Measurements from ENCODE around the gene EPB41L2. TPM values are rescaled to one million over a fixed set of nuclear protein-coding genes. Genes with fewer than 3 reads are reported as not detected.

The EPB41L2 gene
- total RNA-seq, 1 donor from 2014 or later = 17.7 TPM

- H3K9me3 Mint-ChIP-seq = no peaks in the 10 kb centered on the region
- no peaks in the 10 kb centered on the region for H3K36me3 Mint-ChIP-seq (ENCODE audit: low read depth)
- no peak overlapping the region for H3K4me3 Mint-ChIP-seq
- H3K4me1 Mint-ChIP-seq (ENCODE audit: low read depth) = peaks cover 10% of the 10 kb centered on the region
- H3K27ac Mint-ChIP-seq = no peak overlapping the region
- intact Hi-C loops (cut with micrococcal nuclease) = no loop called here
- H3K27me3 Mint-ChIP-seq (ENCODE audit: insufficient read depth) = peaks cover 11% of the 10 kb centered on the region
- DNase-seq (ENCODE audit: low spot score) = no peak
Measured at GRCh38 chr6:130908958-130909357, 154.1 kb downstream of the EPB41L2 start.

- intact Hi-C loops (cut with micrococcal nuclease) = no loop called here
- no peaks in the 10 kb centered on the region for H3K9me3 Mint-ChIP-seq
- no peaks in the 10 kb centered on the region for H3K36me3 Mint-ChIP-seq (ENCODE audit: low read depth)
- no peak overlapping the region for H3K27ac Mint-ChIP-seq
- DNase-seq (ENCODE audit: low spot score) = no peak
- peaks cover 9% of the 10 kb centered on the region for H3K27me3 Mint-ChIP-seq (ENCODE audit: insufficient read depth)
- no peak overlapping the region for H3K4me3 Mint-ChIP-seq
- peaks cover 8% of the 10 kb centered on the region for H3K4me1 Mint-ChIP-seq (ENCODE audit: low read depth)
Measured at GRCh38 chr6:130908188-130908587, 154.9 kb downstream of the EPB41L2 start.

- no peak for DNase-seq (ENCODE audit: low spot score)
- intact Hi-C loops (cut with micrococcal nuclease) = no loop called here
- Mint-ChIP-seq H3K4me1 (ENCODE audit: low read depth) (peaks cover 3% of the 10 kb centered on the region), H3K27ac (no peak overlapping the region), H3K9me3 (no peaks in the 10 kb centered on the region), H3K27me3 (ENCODE audit: insufficient read depth) (peaks cover 6% of the 10 kb centered on the region), H3K36me3 (ENCODE audit: low read depth) (no peaks in the 10 kb centered on the region), H3K4me3 (no peak overlapping the region)
Measured at GRCh38 chr6:130907687-130908086, 155.4 kb downstream of the EPB41L2 start.

- Mint-ChIP-seq H3K27ac (no peak overlapping the region), H3K4me3 (no peak overlapping the region), H3K36me3 (ENCODE audit: low read depth) (no peaks in the 10 kb centered on the region), H3K27me3 (ENCODE audit: insufficient read depth) (peaks cover 4% of the 10 kb centered on the region), H3K4me1 (ENCODE audit: low read depth) (no peaks in the 10 kb centered on the region), H3K9me3 (no peaks in the 10 kb centered on the region)
- DNase-seq (ENCODE audit: low spot score) = no peak
- intact Hi-C loops (cut with micrococcal nuclease) = no loop called here
Measured at GRCh38 chr6:130906736-130907381, 156.2 kb downstream of the EPB41L2 start.

GRCh38 chr6:130903602-130904001, 159.4 kb downstream of the EPB41L2 start:
- H3K36me3 Mint-ChIP-seq (ENCODE audit: low read depth) = no peaks in the 10 kb centered on the region
- no peak overlapping the region for H3K4me3 Mint-ChIP-seq
- intact Hi-C loops (cut with micrococcal nuclease) = no loop called here
- no peak for DNase-seq (ENCODE audit: low spot score)
- no peaks in the 10 kb centered on the region for H3K27me3 Mint-ChIP-seq (ENCODE audit: insufficient read depth)
- no peak overlapping the region for H3K27ac Mint-ChIP-seq
- no peaks in the 10 kb centered on the region for H3K9me3 Mint-ChIP-seq
- no peaks in the 10 kb centered on the region for H3K4me1 Mint-ChIP-seq (ENCODE audit: low read depth)

GRCh38 chr6:130903007-130903406, 160.0 kb downstream of the EPB41L2 start:
- no peaks in the 10 kb centered on the region for H3K9me3 Mint-ChIP-seq
- no peaks in the 10 kb centered on the region for H3K4me1 Mint-ChIP-seq (ENCODE audit: low read depth)
- H3K27me3 Mint-ChIP-seq (ENCODE audit: insufficient read depth) = no peaks in the 10 kb centered on the region
- no peak for DNase-seq (ENCODE audit: low spot score)
- intact Hi-C loops (cut with micrococcal nuclease) = no loop called here
- H3K27ac Mint-ChIP-seq = no peak overlapping the region
- H3K4me3 Mint-ChIP-seq = no peak overlapping the region
- H3K36me3 Mint-ChIP-seq (ENCODE audit: low read depth) = no peaks in the 10 kb centered on the region

GRCh38 chr6:130900913-130901312, 162.1 kb downstream of the EPB41L2 start:
- no peak overlapping the region for H3K4me3 Mint-ChIP-seq
- intact Hi-C loops (cut with micrococcal nuclease) = no loop called here
- H3K9me3 Mint-ChIP-seq = no peaks in the 10 kb centered on the region
- DNase-seq (ENCODE audit: low spot score) = no peak
- no peaks in the 10 kb centered on the region for H3K36me3 Mint-ChIP-seq (ENCODE audit: low read depth)
- H3K27ac Mint-ChIP-seq = no peak overlapping the region
- H3K4me1 Mint-ChIP-seq (ENCODE audit: low read depth) = no peaks in the 10 kb centered on the region
- H3K27me3 Mint-ChIP-seq (ENCODE audit: insufficient read depth) = no peaks in the 10 kb centered on the region

GRCh38 chr6:130896249-130896648, 166.8 kb downstream of the EPB41L2 start:
- H3K36me3 Mint-ChIP-seq (ENCODE audit: low read depth) = no peaks in the 10 kb centered on the region
- H3K4me3 Mint-ChIP-seq = no peak overlapping the region
- no peaks in the 10 kb centered on the region for H3K9me3 Mint-ChIP-seq
- no peak for DNase-seq (ENCODE audit: low spot score)
- H3K27me3 Mint-ChIP-seq (ENCODE audit: insufficient read depth) = no peaks in the 10 kb centered on the region
- H3K27ac Mint-ChIP-seq = no peak overlapping the region
- intact Hi-C loops (cut with micrococcal nuclease) = no loop called here
- H3K4me1 Mint-ChIP-seq (ENCODE audit: low read depth) = no peaks in the 10 kb centered on the region

GRCh38 chr6:130895516-130895915, 167.5 kb downstream of the EPB41L2 start:
- intact Hi-C loops (cut with micrococcal nuclease) = no loop called here
- H3K27ac Mint-ChIP-seq = no peak overlapping the region
- no peak overlapping the region for H3K4me3 Mint-ChIP-seq
- no peaks in the 10 kb centered on the region for H3K9me3 Mint-ChIP-seq
- H3K36me3 Mint-ChIP-seq (ENCODE audit: low read depth) = no peaks in the 10 kb centered on the region
- no peaks in the 10 kb centered on the region for H3K4me1 Mint-ChIP-seq (ENCODE audit: low read depth)
- H3K27me3 Mint-ChIP-seq (ENCODE audit: insufficient read depth) = no peaks in the 10 kb centered on the region
- DNase-seq (ENCODE audit: low spot score) = no peak

GRCh38 chr6:130893766-130894165, 169.3 kb downstream of the EPB41L2 start:
- no peaks in the 10 kb centered on the region for H3K27me3 Mint-ChIP-seq (ENCODE audit: insufficient read depth)
- no peak overlapping the region for H3K27ac Mint-ChIP-seq
- intact Hi-C loops (cut with micrococcal nuclease) = no loop called here
- H3K4me3 Mint-ChIP-seq = no peak overlapping the region
- H3K4me1 Mint-ChIP-seq (ENCODE audit: low read depth) = no peaks in the 10 kb centered on the region
- H3K36me3 Mint-ChIP-seq (ENCODE audit: low read depth) = no peaks in the 10 kb centered on the region
- DNase-seq (ENCODE audit: low spot score) = no peak
- H3K9me3 Mint-ChIP-seq = no peaks in the 10 kb centered on the region

- H3K27me3 Mint-ChIP-seq (ENCODE audit: insufficient read depth) = no peaks in the 10 kb centered on the region
Measured at GRCh38 chr6:130893277-130893676, 169.8 kb downstream of the EPB41L2 start.

GRCh38 chr6:130890521-130890971, 172.5 kb downstream of the EPB41L2 start:
- no peak for DNase-seq (ENCODE audit: low spot score)
- Mint-ChIP-seq H3K9me3 (no peaks in the 10 kb centered on the region), H3K27ac (no peak overlapping the region), H3K4me3 (no peak overlapping the region), H3K4me1 (ENCODE audit: low read depth) (no peaks in the 10 kb centered on the region), H3K36me3 (ENCODE audit: low read depth) (no peaks in the 10 kb centered on the region), H3K27me3 (ENCODE audit: insufficient read depth) (no peaks in the 10 kb centered on the region)
- intact Hi-C loops (cut with micrococcal nuclease) = no loop called here

More at GRCh38 chr6:130893277-130893676, 169.8 kb downstream of the EPB41L2 start:
- intact Hi-C loops (cut with micrococcal nuclease) = no loop called here
- H3K4me3 Mint-ChIP-seq = no peak overlapping the region
- no peak overlapping the region for H3K27ac Mint-ChIP-seq
- H3K36me3 Mint-ChIP-seq (ENCODE audit: low read depth) = no peaks in the 10 kb centered on the region
- H3K4me1 Mint-ChIP-seq (ENCODE audit: low read depth) = no peaks in the 10 kb centered on the region
- DNase-seq (ENCODE audit: low spot score) = no peak
- no peaks in the 10 kb centered on the region for H3K9me3 Mint-ChIP-seq

GRCh38 chr6:130889423-130889822, 173.6 kb downstream of the EPB41L2 start:
- Mint-ChIP-seq H3K4me3 (no peak overlapping the region), H3K9me3 (no peaks in the 10 kb centered on the region), H3K27ac (no peak overlapping the region), H3K36me3 (ENCODE audit: low read depth) (no peaks in the 10 kb centered on the region), H3K4me1 (ENCODE audit: low read depth) (no peaks in the 10 kb centered on the region), H3K27me3 (ENCODE audit: insufficient read depth) (no peaks in the 10 kb centered on the region)
- DNase-seq (ENCODE audit: low spot score) = no peak
- intact Hi-C loops (cut with micrococcal nuclease) = loop anchor here (5.0 kb wide), 1 partner anchor 1023 kb away; no protein-coding TSS in a partner anchor

- no peaks in the 10 kb centered on the region for H3K27me3 Mint-ChIP-seq (ENCODE audit: insufficient read depth)
- no peaks in the 10 kb centered on the region for H3K9me3 Mint-ChIP-seq
Measured at GRCh38 chr6:130888246-130888645, 174.8 kb downstream of the EPB41L2 start.

More at GRCh38 chr6:130888246-130888645, 174.8 kb downstream of the EPB41L2 start:
- H3K4me1 Mint-ChIP-seq (ENCODE audit: low read depth) = no peaks in the 10 kb centered on the region
- H3K4me3 Mint-ChIP-seq = no peak overlapping the region
- H3K36me3 Mint-ChIP-seq (ENCODE audit: low read depth) = no peaks in the 10 kb centered on the region
- no peak for DNase-seq (ENCODE audit: low spot score)
- H3K27ac Mint-ChIP-seq = no peak overlapping the region
- intact Hi-C loops (cut with micrococcal nuclease) = loop anchor here (5.0 kb wide), 1 partner anchor 1024 kb away; no protein-coding TSS in a partner anchor
